Sigmoid colon (tissue), 7 donors: Measurements from ENCODE around the gene SGSM1. TPM values are rescaled to one million over a fixed set of nuclear protein-coding genes. Genes with fewer than 3 reads are reported as not detected.

Source experiments
- DNase-seq: peaks from one replicate; pipeline ENCODE4 v3.0.0-alpha.2; 2019
- H3K27ac ChIP-seq, 4 donors: fragments of 200-600 bp; sonication (generic); one replicate each; pipeline ENCODE4 v1.5.1; 2016 to 2019; ENCODE audit warnings: mild to moderate bottlenecking in 1 of 4
- H3K27me3 ChIP-seq, 3 donors: fragments of 200-600 bp; sonication (generic); one replicate each; pipeline ENCODE4 v1.5.1; 2019; ENCODE audit warnings: mild to moderate bottlenecking in 1 of 3
- H3K36me3 ChIP-seq, 4 donors: fragments of 200-600 bp; sonication (generic); one replicate each; pipeline ENCODE4 v1.5.1; 2016 to 2019
- H3K4me1 ChIP-seq, 4 donors: fragments of 200-600 bp; sonication (generic); one replicate each; pipeline ENCODE4 v1.5.1; 2017 to 2019
- H3K4me3 ChIP-seq, 4 donors: fragments of 200-600 bp; sonication (generic); one replicate each; pipeline ENCODE4 v1.5.1; 2017 to 2019; ENCODE audit warnings: mild to moderate bottlenecking in 2 of 4, moderate library complexity in 1 of 4
- H3K9me3 ChIP-seq, 4 donors: fragments of 200-600 bp in 3 of 4; sonication (generic) in 3 of 4; one replicate each; pipeline versions ENCODE4 v1.5.1 to v1.6.1; 2013 to 2019
- CTCF ChIP-seq, 4 experiments: fragments of 450-650 bp in 3 of 4; fragments of 200-600 bp in 1 of 4; IDR thresholded peaks; one replicate each; pipeline ENCODE4 v1.5.1; 2016 to 2019; ENCODE audit warnings: antibody characterized with exemption in 4 of 4, mild to moderate bottlenecking in 3 of 4, moderate library complexity in 2 of 4
- EP300 ChIP-seq, 4 donors: sonication (generic); formaldehyde crosslinking; IDR thresholded peaks; one replicate each; pipeline ENCODE4 v1.6.1; 2017; ENCODE audit warnings: antibody characterized with exemption in 4 of 4
- POLR2A ChIP-seq, 2 donors: fragments of 450-650 bp; IDR thresholded peaks; one replicate each; pipeline ENCODE4 v1.6.1; 2016; ENCODE audit warnings: antibody characterized with exemption in 2 of 2, mild to moderate bottlenecking in 2 of 2, moderate library complexity in 2 of 2
- POLR2AphosphoS5 ChIP-seq, 4 donors: sonication (generic); formaldehyde crosslinking; IDR thresholded peaks; one replicate each; pipeline ENCODE4 v1.6.1; 2017; ENCODE audit warnings: antibody characterized with exemption in 4 of 4
- WGBS, 2 donors: extraction: QIAGEN DNeasy Blood & Tissue Kit; methylation state at CpG; one replicate each; pipeline ENCODE4 v1.1.7; 2013; 5-methylcytosine and 5-hydroxymethylcytosine counted together
- intact Hi-C: fragments of 100-400 bp; cut with DNase I; formaldehyde crosslinking; loops from one replicate; pipeline ENCODE4 v1.15.1; 2023
- polyA plus RNA-seq, 3 donors: library from polyadenylated mRNA; stranded (reverse); fragments of 200-250 nt; gene quantifications; one replicate each; pipeline ENCODE4 v1.2.3, GENCODE V29; 2013
- total RNA-seq, 4 donors: library from RNA; depleted of rRNA; stranded (reverse); fragments of >200 nt; gene quantifications; one replicate each; pipeline ENCODE4 v1.1.0, GENCODE V29; 2016
- donor health status: healthy with polysubstance abuse.
- donor health status: Bipolar disorder and iron deficiency.
- donor health status: healthy.

SGSM1 gene
- total and polyA plus RNA-seq, 7 donors, result 0.46 to 3.6 (median 2.3) TPM

- intact Hi-C loops, result no loop called here
Measured at GRCh38 chr22:24942301-24942700, 136.3 kb downstream of the SGSM1 start.

GRCh38 chr22:24944217-24944937 lies 138.4 kb downstream of the SGSM1 start:
- peaks cover 0 to 10% (median 0%) of the 10 kb centered on the region in 3 donors for H3K27me3 ChIP-seq
- H3K36me3 ChIP-seq, result no peaks in the 10 kb centered on the region
- no peak for TF ChIP-seq POLR2A (IDR thresholded peaks at IDR 0.05)
- TF ChIP-seq EP300 (IDR thresholded peaks at IDR 0.05), result no peak
- TF ChIP-seq CTCF (IDR thresholded peaks at IDR 0.05), result no peak
- TF ChIP-seq POLR2AphosphoS5 (IDR thresholded peaks at IDR 0.05), result no peak
- no peaks in the 10 kb centered on the region for H3K9me3 ChIP-seq
- no peak overlapping the region for H3K4me3 ChIP-seq
- no peaks in the 10 kb centered on the region for H3K4me1 ChIP-seq
- H3K27ac ChIP-seq, result no peak overlapping the region
- no peak for DNase-seq
- intact Hi-C loops, result no loop called here
- 84 to 93% methylated on average over 10 of the region's 10 CpGs for WGBS, 2 donors

More at GRCh38 chr22:24942301-24942700, 136.3 kb downstream of the SGSM1 start:
- H3K36me3 ChIP-seq, result no peaks in the 10 kb centered on the region
- no peak overlapping the region for H3K27ac ChIP-seq
- DNase-seq, result no peak
- no peaks in the 10 kb centered on the region for H3K4me1 ChIP-seq
- H3K27me3 ChIP-seq, result peaks cover 0 to 6% (median 0%) of the 10 kb centered on the region in 3 donors
- no peaks in the 10 kb centered on the region for H3K9me3 ChIP-seq
- TF ChIP-seq CTCF (IDR thresholded peaks at IDR 0.05) (no peak), POLR2A (IDR thresholded peaks at IDR 0.05) (no peak), EP300 (IDR thresholded peaks at IDR 0.05) (no peak), POLR2AphosphoS5 (IDR thresholded peaks at IDR 0.05) (no peak)
- no peak overlapping the region for H3K4me3 ChIP-seq
- 94 to 96% methylated on average over 3 of the region's 3 CpGs for WGBS, 2 donors

GRCh38 chr22:24945430-24945829 lies 139.4 kb downstream of the SGSM1 start:
- no peaks in the 10 kb centered on the region for H3K4me1 ChIP-seq
- intact Hi-C loops, result no loop called here
- H3K36me3 ChIP-seq, result no peaks in the 10 kb centered on the region
- no peak overlapping the region for H3K27ac ChIP-seq
- no peaks in the 10 kb centered on the region for H3K9me3 ChIP-seq
- H3K4me3 ChIP-seq, result no peak overlapping the region
- H3K27me3 ChIP-seq, result peaks cover 0 to 11% (median 0%) of the 10 kb centered on the region in 3 donors
- 88 to 94% methylated on average over 4 of the region's 4 CpGs for WGBS, 2 donors
- no peak for DNase-seq
- TF ChIP-seq POLR2A (IDR thresholded peaks at IDR 0.05) (no peak), EP300 (IDR thresholded peaks at IDR 0.05) (no peak), POLR2AphosphoS5 (IDR thresholded peaks at IDR 0.05) (no peak), CTCF (IDR thresholded peaks at IDR 0.05) (no peak)

GRCh38 chr22:24947383-24947782 lies 141.4 kb downstream of the SGSM1 start:
- DNase-seq, result no peak
- no peaks in the 10 kb centered on the region for H3K4me1 ChIP-seq
- no peak for TF ChIP-seq CTCF (IDR thresholded peaks at IDR 0.05)
- no peak for TF ChIP-seq POLR2A (IDR thresholded peaks at IDR 0.05)
- TF ChIP-seq EP300 (IDR thresholded peaks at IDR 0.05), result no peak
- TF ChIP-seq POLR2AphosphoS5 (IDR thresholded peaks at IDR 0.05), result no peak
- H3K36me3 ChIP-seq, result no peaks in the 10 kb centered on the region
- no peak overlapping the region for H3K4me3 ChIP-seq
- no peaks in the 10 kb centered on the region for H3K9me3 ChIP-seq
- H3K27ac ChIP-seq, result no peak overlapping the region
- intact Hi-C loops, result no loop called here
- H3K27me3 ChIP-seq, result peaks cover 0 to 11% (median 0%) of the 10 kb centered on the region in 3 donors
- 89 to 92% methylated on average over 7 of the region's 7 CpGs for WGBS, 2 donors
